Measurements from ENCODE around the gene LGR5.

Gene LGR5

DNA sequence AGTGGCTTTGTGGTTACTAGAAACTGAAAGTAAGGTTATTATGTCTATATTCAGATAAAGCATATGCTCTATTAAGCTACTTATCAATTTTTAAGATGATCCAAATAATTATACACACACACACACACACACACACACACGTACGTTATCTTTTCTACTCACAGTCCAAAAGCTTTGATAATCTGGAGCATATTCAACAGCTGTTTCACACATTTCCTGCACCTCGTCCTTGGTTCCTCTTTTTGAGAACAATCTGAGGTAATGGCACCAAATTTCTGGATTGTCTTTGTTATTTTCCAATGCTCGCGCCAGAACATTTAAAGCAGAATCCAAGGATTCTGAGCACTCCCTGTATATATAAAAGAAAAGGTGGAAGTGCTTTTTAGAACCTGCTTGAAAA is 186.5 kb downstream of the LGR5 start:
- no peaks in the 10 kb centered on the region for H3K4me1 ChIP-seq (ENCODE audit: insufficient read depth, low read length)
- H4K20me1 ChIP-seq (ENCODE audit: insufficient read depth, low read length), result no peaks in the 10 kb centered on the region
- H3K27me3 ChIP-seq (ENCODE audit: insufficient read depth, low read length, poor library complexity), result no peaks in the 10 kb centered on the region
- H3K79me2 ChIP-seq (ENCODE audit: insufficient read depth, low read length), result no peaks in the 10 kb centered on the region
- H3K36me3 ChIP-seq (ENCODE audit: insufficient read depth, low read length), result peaks cover 95% of the 10 kb centered on the region
- DNase-seq, result no peak
- no peak overlapping the region for H2AFZ ChIP-seq (ENCODE audit: low read depth, low read length)
- H3K9ac ChIP-seq (ENCODE audit: low read depth, low read length), result no peak overlapping the region
- no peak overlapping the region for H3K4me2 ChIP-seq (ENCODE audit: insufficient read depth, low read length)
- no peak overlapping the region for H3K4me3 ChIP-seq (ENCODE audit: low read depth in 1 of 2, low read length in 2 of 2)
- no peak for TF ChIP-seq EZH2 (IDR thresholded peaks at IDR 0.05; ENCODE audit: borderline replicate concordance, low read depth, low read length, severe bottlenecking)
- TF ChIP-seq, protein P1, sequence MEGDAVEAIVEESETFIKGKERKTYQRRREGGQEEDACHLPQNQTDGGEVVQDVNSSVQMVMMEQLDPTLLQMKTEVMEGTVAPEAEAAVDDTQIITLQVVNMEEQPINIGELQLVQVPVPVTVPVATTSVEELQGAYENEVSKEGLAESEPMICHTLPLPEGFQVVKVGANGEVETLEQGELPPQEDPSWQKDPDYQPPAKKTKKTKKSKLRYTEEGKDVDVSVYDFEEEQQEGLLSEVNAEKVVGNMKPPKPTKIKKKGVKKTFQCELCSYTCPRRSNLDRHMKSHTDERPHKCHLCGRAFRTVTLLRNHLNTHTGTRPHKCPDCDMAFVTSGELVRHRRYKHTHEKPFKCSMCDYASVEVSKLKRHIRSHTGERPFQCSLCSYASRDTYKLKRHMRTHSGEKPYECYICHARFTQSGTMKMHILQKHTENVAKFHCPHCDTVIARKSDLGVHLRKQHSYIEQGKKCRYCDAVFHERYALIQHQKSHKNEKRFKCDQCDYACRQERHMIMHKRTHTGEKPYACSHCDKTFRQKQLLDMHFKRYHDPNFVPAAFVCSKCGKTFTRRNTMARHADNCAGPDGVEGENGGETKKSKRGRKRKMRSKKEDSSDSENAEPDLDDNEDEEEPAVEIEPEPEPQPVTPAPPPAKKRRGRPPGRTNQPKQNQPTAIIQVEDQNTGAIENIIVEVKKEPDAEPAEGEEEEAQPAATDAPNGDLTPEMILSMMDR (IDR thresholded peaks at IDR 0.05; ENCODE audit: borderline replicate concordance, extremely low read depth, low read length, poor library complexity, severe bottlenecking), result no peak
- H3K27ac ChIP-seq (ENCODE audit: low read length), result no peak overlapping the region
- no peak for ATAC-seq (ENCODE audit: insufficient read depth, low read depth)
- H3K9me3 ChIP-seq (ENCODE audit: insufficient read depth, low read length, severe bottlenecking), result no peaks in the 10 kb centered on the region

DNA sequence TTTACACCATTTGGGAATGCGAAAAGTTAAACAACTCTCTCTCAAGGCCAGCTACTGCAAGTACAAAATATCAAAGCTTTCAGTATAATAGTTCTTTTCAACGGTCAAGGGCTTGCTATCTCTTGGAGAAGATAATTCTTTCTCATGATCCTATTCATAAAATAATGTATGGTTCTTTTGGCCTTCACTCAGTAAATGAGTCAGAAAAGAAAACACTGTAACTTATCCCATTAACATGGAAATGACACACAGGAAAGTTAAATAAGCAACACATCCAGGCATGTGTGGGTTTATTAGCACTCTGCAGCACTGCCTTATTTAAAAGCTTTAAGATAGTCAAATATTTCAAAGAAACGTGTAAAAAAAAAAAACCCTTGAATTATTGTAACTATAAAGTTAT is 187.2 kb downstream of the LGR5 start:
- no peaks in the 10 kb centered on the region for H3K79me2 ChIP-seq (ENCODE audit: insufficient read depth, low read length)
- H4K20me1 ChIP-seq (ENCODE audit: insufficient read depth, low read length), result no peaks in the 10 kb centered on the region
- H2AFZ ChIP-seq (ENCODE audit: low read depth, low read length), result no peak overlapping the region
- TF ChIP-seq EZH2 (IDR thresholded peaks at IDR 0.05; ENCODE audit: borderline replicate concordance, low read depth, low read length, severe bottlenecking), result no peak
- TF ChIP-seq, protein P1 (IDR thresholded peaks at IDR 0.05; ENCODE audit: borderline replicate concordance, extremely low read depth, low read length, poor library complexity, severe bottlenecking), result no peak
- ATAC-seq (ENCODE audit: insufficient read depth, low read depth), result no peak
- H3K4me2 ChIP-seq (ENCODE audit: insufficient read depth, low read length), result no peak overlapping the region
- no peaks in the 10 kb centered on the region for H3K27me3 ChIP-seq (ENCODE audit: insufficient read depth, low read length, poor library complexity)
- no peak overlapping the region for H3K4me3 ChIP-seq (ENCODE audit: low read depth in 1 of 2, low read length in 2 of 2)
- no peaks in the 10 kb centered on the region for H3K9me3 ChIP-seq (ENCODE audit: insufficient read depth, low read length, severe bottlenecking)
- H3K9ac ChIP-seq (ENCODE audit: low read depth, low read length), result no peak overlapping the region
- DNase-seq, result no peak
- no peak overlapping the region for H3K27ac ChIP-seq (ENCODE audit: low read length)
- H3K36me3 ChIP-seq (ENCODE audit: insufficient read depth, low read length), result peaks cover 95% of the 10 kb centered on the region
- no peaks in the 10 kb centered on the region for H3K4me1 ChIP-seq (ENCODE audit: insufficient read depth, low read length)

DNA sequence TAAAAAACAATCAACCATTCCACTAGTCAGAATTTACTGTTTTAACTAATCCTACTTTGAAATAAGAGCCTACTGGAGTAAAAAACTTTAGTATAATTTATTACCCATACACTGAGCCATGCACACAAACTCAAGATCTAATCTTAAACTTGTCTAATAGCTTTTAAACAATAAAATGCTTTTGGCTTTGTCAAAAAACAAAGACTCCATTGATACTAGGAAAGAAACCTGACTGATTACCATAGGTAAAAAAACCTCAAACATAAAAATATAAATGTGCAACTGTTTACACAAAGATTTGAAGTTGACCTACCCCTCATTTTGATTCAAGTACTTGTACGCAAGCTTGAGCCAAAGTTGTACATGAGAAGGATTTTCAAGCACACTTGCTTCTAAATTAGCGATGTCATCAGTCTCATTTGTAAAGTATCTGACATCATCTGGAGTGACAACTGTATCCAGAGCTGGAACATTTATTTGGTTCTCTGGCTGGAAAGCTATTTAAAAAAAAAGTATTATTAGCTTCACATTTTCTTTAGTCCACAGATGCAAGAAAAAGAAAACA is 187.9 kb downstream of the LGR5 start:
- H3K79me2 ChIP-seq (ENCODE audit: insufficient read depth, low read length), result no peaks in the 10 kb centered on the region
- DNase-seq (no peak), ATAC-seq (ENCODE audit: insufficient read depth, low read depth) (no peak)
- no peaks in the 10 kb centered on the region for H4K20me1 ChIP-seq (ENCODE audit: insufficient read depth, low read length)
- no peak for TF ChIP-seq EZH2 (IDR thresholded peaks at IDR 0.05; ENCODE audit: borderline replicate concordance, low read depth, low read length, severe bottlenecking)
- TF ChIP-seq, protein P1 (IDR thresholded peaks at IDR 0.05; ENCODE audit: borderline replicate concordance, extremely low read depth, low read length, poor library complexity, severe bottlenecking), result no peak
- no peaks in the 10 kb centered on the region for H3K4me1 ChIP-seq (ENCODE audit: insufficient read depth, low read length)
- H3K9ac ChIP-seq (ENCODE audit: low read depth, low read length), result no peak overlapping the region
- H3K27ac ChIP-seq (ENCODE audit: low read length), result no peak overlapping the region
- no peak overlapping the region for H3K4me2 ChIP-seq (ENCODE audit: insufficient read depth, low read length)
- peaks cover 95% of the 10 kb centered on the region for H3K36me3 ChIP-seq (ENCODE audit: insufficient read depth, low read length)
- H3K4me3 ChIP-seq (ENCODE audit: low read depth in 1 of 2, low read length in 2 of 2), result no peak overlapping the region
- H2AFZ ChIP-seq (ENCODE audit: low read depth, low read length), result no peak overlapping the region
- no peaks in the 10 kb centered on the region for H3K9me3 ChIP-seq (ENCODE audit: insufficient read depth, low read length, severe bottlenecking)
- H3K27me3 ChIP-seq (ENCODE audit: insufficient read depth, low read length, poor library complexity), result no peaks in the 10 kb centered on the region

Data from DND-41 (cell line).